Suprapubic skin (tissue), 3 donors: ENCODE data around the gene M1AP.

ENCODE experiments used
- CTCF ChIP-seq, 2 donors: fragments of 200-600 bp in 1 of 2; fragments of 450-650 bp in 1 of 2; sonication (generic) in 1 of 2; IDR thresholded peaks; one replicate each; pipeline ENCODE4 v1.5.1; 2016 to 2019; ENCODE audit warnings: antibody characterized with exemption in 2 of 2, mild to moderate bottlenecking in 1 of 2, moderate library complexity in 1 of 2
- EP300 ChIP-seq: sonication (generic); formaldehyde crosslinking; IDR thresholded peaks from one replicate; pipeline ENCODE4 v1.6.1; 2017; ENCODE audit warnings: antibody characterized with exemption
- POLR2A ChIP-seq, 2 donors: fragments of 450-650 bp; IDR thresholded peaks; one replicate each; pipeline ENCODE4 v1.6.1; 2017; ENCODE audit warnings: antibody characterized with exemption in 2 of 2, mild to moderate bottlenecking in 2 of 2, moderate library complexity in 2 of 2

- TF ChIP-seq CTCF (IDR thresholded peaks at IDR 0.05) (no peak), EP300 (no peak), POLR2A (IDR thresholded peaks at IDR 0.05) (no peak)
Measured at GRCh38 chr2:74566754-74567085, 81.4 kb downstream of the M1AP start.
